ENCODE data around the gene DDX24.

DNA sequence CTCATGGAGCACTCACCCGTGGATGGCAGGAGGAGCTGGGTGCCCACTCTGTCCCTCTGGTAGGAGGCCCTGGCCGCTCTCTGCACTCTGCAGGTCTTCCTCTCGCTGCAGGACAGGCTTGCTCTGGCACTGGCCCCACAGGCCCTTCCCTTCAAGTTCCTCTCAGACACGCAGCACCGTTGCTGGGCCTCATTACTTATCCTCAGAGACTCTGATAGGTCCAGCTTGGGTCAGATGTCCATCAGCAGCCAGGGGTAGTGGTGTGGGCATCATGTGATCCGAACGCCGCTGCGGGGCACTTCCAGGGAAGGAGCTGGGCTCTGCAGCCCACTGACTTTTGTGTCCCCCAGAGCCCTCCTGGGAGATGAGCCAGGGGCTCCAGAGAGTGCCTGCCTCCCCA, 43.0 kb downstream of the DDX24 start:
- TF ChIP-seq POLR2A (IDR thresholded peaks at IDR 0.05; ENCODE audit: low read length) = no peak
- TF ChIP-seq GATA1 (IDR thresholded peaks at IDR 0.05; ENCODE audit: low read depth, low read length) = no peak

All from erythroblast (primary cell).